Hippocampal formation (tissue), 2 donors: Measurements from ENCODE around the gene RCBTB2.

Experiments
- DNase-seq, 2 donors: peaks; one replicate each; lab custom pipeline; 2025; lab: John Stamatoyannopoulos, UW

Gene RCBTB2

GRCh38 chr13:48531416-48532255 is 1.2 kb downstream of the RCBTB2 start:
- peak in 1 of 2 donors; percentile 67 for DNase-seq

- DNase-seq, result no peak
These were observed 2.0 kb downstream of the RCBTB2 start for GRCh38 chr13:48530833-48531232.

DNA sequence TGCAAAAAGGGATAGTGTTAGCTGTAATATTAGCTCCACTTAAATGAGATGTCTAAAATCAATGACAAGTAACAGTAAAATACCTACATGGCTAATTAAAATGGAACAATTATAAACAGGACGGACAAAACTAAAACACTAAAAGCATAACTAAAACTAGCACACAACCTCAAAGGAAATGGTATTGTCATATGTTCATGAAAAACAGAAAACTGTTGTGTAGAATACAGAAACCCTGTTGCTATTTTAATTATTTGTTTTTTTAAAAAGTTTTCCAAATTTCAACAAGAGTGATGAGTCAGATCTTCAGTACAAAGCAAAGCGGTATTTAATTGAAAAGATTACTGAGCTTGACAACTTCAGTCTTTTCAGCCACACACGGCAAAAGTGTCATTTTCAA is 4.2 kb downstream of the RCBTB2 start:
- DNase-seq, result no peak

GRCh38 chr13:48527955-48528354 is 4.9 kb downstream of the RCBTB2 start:
- DNase-seq, result no peak

DNA sequence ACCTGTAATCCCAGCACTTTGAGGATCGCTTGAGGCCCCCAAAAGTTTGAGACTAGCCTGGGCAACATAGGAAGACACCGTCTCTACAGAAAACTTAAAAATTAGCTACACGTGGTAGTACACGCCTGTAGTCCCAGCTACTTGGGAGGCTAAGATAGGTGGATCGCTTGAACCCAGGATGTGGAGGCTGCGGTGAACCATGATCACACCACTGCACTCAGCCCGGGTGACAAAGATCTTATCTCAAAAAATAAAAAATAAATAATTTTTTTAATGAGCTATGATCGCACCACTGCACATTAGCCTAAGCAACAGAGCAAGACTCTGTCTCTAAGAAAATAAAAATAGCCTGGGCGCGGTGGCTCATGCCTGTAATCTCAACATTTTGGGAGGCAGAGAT is 6.6 kb downstream of the RCBTB2 start:
- no peak for DNase-seq

GRCh38 chr13:48518083-48518482 is 14.8 kb downstream of the RCBTB2 start:
- no peak for DNase-seq

- no peak for DNase-seq
These were observed 17.1 kb downstream of the RCBTB2 start for GRCh38 chr13:48515732-48516131.

- DNase-seq, result no peak
These were observed 18.1 kb downstream of the RCBTB2 start for GRCh38 chr13:48514793-48515192.

DNA sequence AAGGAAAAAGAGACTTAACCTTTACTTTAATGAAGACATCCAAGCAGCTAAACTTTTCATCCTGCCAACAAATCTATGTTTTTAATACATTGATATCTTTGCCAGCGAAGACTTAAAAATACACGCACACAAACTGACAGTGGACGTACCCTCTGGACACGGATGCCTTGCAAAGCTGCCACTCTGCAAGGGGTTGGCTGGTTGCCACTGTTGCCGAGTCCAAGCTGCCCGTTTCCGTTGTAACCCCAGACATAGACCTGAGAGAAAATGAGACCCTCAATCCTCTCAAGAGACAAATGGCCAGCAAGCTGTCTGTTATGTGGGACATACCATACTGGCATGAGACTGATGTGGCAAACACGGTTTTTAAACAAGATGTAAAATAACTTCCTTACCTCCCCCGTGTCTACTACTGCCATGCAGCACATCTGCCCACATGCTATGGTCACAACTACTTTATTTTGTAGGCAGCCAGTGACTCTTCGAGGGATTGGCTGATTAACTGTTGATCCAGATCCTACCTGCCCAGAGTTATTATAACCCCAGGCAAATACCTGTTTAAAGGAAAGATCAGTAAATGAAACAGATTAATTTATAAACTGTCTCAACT is 21.2 kb downstream of the RCBTB2 start:
- no peak for DNase-seq

- no peak for DNase-seq
These were observed 22.2 kb downstream of the RCBTB2 start for GRCh38 chr13:48510698-48511097.

DNA sequence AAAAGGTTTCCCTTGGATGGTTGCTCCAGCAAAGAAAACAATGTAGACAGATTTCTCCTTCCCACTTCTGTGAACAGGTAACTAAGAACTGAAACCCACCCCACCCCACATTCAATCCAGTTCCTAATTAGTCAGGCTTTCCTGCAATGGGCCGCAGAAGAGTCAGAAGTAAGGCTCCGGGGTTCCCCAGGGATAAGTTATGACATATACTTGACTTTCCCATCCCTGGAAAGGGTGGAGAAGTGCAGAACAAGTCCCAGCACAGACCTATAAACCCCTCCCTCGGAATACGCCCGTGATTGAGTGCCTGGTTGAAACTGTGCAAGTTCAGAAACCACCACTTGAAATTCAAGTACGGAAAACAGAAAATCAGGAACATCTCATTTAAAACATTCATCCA is 24.9 kb downstream of the RCBTB2 start:
- DNase-seq, result no peak

GRCh38 chr13:48507021-48507420 is 25.9 kb downstream of the RCBTB2 start:
- DNase-seq, result no peak

DNA sequence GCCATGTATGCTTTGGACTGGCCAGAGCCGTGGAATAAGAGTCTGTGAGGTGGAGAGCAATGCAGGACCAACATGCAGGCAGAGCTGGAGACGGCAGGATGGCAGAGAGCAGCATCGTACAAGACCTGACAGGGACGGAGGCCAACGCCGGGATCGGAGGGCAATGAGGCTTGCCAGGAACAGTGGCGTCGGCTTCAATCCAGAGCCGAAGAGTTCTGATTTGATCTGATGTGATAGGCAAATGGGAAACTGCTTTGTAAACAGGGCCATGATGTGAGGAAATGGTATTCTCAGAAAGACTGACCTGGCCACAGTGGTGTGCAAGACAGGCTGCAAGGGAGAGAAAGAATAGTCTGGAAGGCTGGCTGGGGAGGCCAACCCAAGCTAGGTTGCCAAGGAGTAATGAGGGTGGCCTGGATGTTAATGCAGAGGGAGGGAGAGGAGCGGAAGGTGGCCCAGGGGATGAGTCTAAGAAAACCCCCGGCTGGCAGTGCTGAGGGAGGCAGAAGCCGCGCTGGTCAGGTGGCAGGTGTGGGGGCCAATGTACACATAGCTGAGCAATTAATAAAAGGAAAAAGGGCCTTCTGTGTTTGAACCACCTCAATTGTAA is 26.7 kb downstream of the RCBTB2 start:
- no peak for DNase-seq

- peak in 1 of 2 donors; percentile 63 for DNase-seq
These were observed 27.2 kb downstream of the RCBTB2 start for GRCh38 chr13:48505597-48506091.

GRCh38 chr13:48505012-48505411 is 27.9 kb downstream of the RCBTB2 start:
- DNase-seq, result no peak

DNA sequence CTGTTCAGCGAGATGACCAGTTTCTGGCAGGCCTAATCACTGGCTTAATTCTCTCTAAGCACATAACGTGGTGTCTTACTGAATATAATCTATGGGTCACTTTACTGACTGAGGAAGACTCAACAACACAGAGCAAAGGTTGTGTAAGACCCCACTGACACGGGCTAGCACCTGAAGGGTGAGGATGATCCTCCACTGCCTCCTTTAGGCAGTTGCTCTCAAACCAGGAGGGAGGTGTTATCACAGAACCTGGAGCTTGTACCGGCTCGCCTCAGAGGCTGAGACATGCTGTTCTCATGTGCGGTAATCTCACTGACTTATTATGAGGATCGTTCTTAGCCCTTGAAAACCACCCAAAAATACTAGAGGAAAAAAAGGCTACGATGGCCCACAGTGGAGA is 28.3 kb downstream of the RCBTB2 start:
- no peak for DNase-seq

DNA sequence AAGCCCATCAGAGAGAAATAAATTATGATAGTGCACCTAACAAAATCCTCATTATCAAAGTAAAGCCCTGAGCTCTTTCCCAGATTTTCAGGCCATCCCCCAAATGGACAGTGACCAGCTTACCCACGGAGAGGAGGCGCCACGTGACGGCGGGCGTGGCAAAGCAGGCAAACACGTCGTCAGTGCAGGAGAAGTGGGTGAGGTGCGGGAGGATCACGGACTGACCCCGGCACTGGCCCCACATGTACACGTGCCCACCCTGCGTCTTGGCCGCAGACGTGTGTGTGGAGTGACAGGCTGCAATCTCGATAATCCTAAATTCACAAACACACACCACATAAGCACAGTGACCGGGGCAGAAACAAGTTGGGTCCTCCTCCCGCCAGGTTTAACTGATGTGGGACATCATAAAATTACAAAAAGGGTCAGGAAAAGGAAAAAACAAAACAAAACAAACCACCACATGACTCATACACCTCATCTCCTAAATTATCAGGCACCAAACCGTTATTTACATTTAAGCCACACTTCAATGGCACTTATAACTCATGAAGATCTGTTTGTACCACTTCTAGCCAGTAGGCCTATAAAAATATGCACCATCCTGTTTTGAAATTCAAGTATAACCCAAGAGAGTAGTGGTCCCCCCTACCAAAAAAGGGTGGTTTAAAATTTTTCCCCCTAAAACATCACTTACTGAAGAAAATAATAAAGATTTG is 30.1 kb downstream of the RCBTB2 start:
- no peak for DNase-seq

- DNase-seq, result no peak
These were observed 31.2 kb downstream of the RCBTB2 start for GRCh38 chr13:48501705-48502104.

- peak in 1 of 2 donors; percentile 61 for DNase-seq
These were observed 32.2 kb downstream of the RCBTB2 start for GRCh38 chr13:48500652-48501197.

- peak in 1 of 2 donors; percentile 17 for DNase-seq
These were observed 35.2 kb downstream of the RCBTB2 start for GRCh38 chr13:48497669-48498068.

GRCh38 chr13:48496271-48497161 is 36.4 kb downstream of the RCBTB2 start:
- no peak for DNase-seq
